CD4-positive, CD25-positive, alpha-beta regulatory T cell (primary cell): Measurements from ENCODE around the gene LIPK. TPM values are rescaled to one million over a fixed set of nuclear protein-coding genes. Genes with fewer than 3 reads are reported as not detected.
"Not testable (repeated sequence)": the region's sequence is repeated elsewhere in the genome, so short reads cannot be mapped to it uniquely, and the experiment has no call there.

Experiments
- ATAC-seq, 2 donors: fragments of 150-1000 bp; cut with Tn5 transposase; one replicate each; pipeline ENCODE4 v1.10.0; 2021; ENCODE audit warnings: low read depth in 2 of 2, moderate number of reproducible peaks in 2 of 2, moderate library complexity in 1 of 2
- DNase-seq, 3 donors: peaks; one replicate each; pipeline versions ENCODE4 v3.0.0 to v3.0.0-alpha.2; 2012 to 2022; ENCODE audit warnings: mixed read lengths in 1 of 3
- H3K27ac ChIP-seq: one replicate; pipeline ENCODE4 v1.7.0; 2013; ENCODE audit warnings: mild to moderate bottlenecking, low read length; ENCODE audit not compliant: insufficient read depth, poor library complexity, severe bottlenecking
- H3K27me3 ChIP-seq: one replicate; pipeline ENCODE4 v1.7.0; 2013; ENCODE audit warnings: low read length; ENCODE audit not compliant: control insufficient read depth, insufficient read depth
- H3K36me3 ChIP-seq: one replicate; pipeline ENCODE4 v1.7.0; 2013; ENCODE audit warnings: mild to moderate bottlenecking, low read length, moderate library complexity; ENCODE audit not compliant: control insufficient read depth, insufficient read depth
- H3K4me1 ChIP-seq: 2 replicates; pipeline ENCODE4 v1.7.0; 2013; ENCODE audit warnings: mild to moderate bottlenecking, low read length; ENCODE audit not compliant: insufficient read depth, control insufficient read depth, poor library complexity, severe bottlenecking
- H3K4me3 ChIP-seq: one replicate; pipeline ENCODE4 v1.7.0; 2013; ENCODE audit warnings: low read depth, mild to moderate bottlenecking, low read length, moderate library complexity
- H3K9me3 ChIP-seq, 2 experiments: 1 replicate in 1 of 2; 2 replicates in 1 of 2; pipeline ENCODE4 v1.7.0; 2013; ENCODE audit warnings: low read length in 2 of 2, mild to moderate bottlenecking in 1 of 2, moderate library complexity in 1 of 2; ENCODE audit not compliant: control insufficient read depth in 2 of 2
- H3K27ac Mint-ChIP-seq, 3 donors: one replicate each; pipeline ENCODE4 v1.8.0; 2020 to 2022; ENCODE audit warnings: mild to moderate bottlenecking in 3 of 3, mixed read lengths in 3 of 3, moderate library complexity in 2 of 3
- H3K27me3 Mint-ChIP-seq: one replicate; pipeline ENCODE4 v1.8.0; 2022; ENCODE audit warnings: mild to moderate bottlenecking, mixed read lengths
- H3K36me3 Mint-ChIP-seq: one replicate; pipeline ENCODE4 v1.8.0; 2020; ENCODE audit warnings: mixed read lengths
- H3K4me1 Mint-ChIP-seq, 4 donors: one replicate each; pipeline ENCODE4 v1.8.0; 2020 to 2022; ENCODE audit warnings: mixed read lengths in 4 of 4, mild to moderate bottlenecking in 1 of 4
- H3K4me3 Mint-ChIP-seq, 4 donors: one replicate each; pipeline ENCODE4 v1.8.0; 2020 to 2022; ENCODE audit warnings: mild to moderate bottlenecking in 4 of 4, mixed read lengths in 4 of 4, moderate library complexity in 3 of 4
- H3K9me3 Mint-ChIP-seq, 7 donors: one replicate each; pipeline ENCODE4 v1.8.0; 2020 to 2022; ENCODE audit warnings: mixed read lengths in 7 of 7, mild to moderate bottlenecking in 3 of 7, moderate library complexity in 2 of 7
- polyA plus RNA-seq, 4 donors: library from polyadenylated mRNA; unstranded; fragments of 300-500 nt; fragmentation: Illumina TruSeq; gene quantifications; one replicate each; pipeline ENCODE4 v1.2.3, GENCODE V29; 2021
- total RNA-seq: library from RNA; stranded (reverse); gene quantifications from one replicate; pipeline ENCODE4 v1.2.3, GENCODE V29; 2022

LIPK gene
- not detected for total RNA-seq
- polyA plus RNA-seq: not detected

- no peak for ATAC-seq
These were observed at the start of gene LIPK for GRCh38 chr10:88705958-88706357. LIPK (plus strand) TSS chr10:88706249; CDS start chr10:88724544, 18,295 bp downstream.

GRCh38 chr10:88657901-88658300 lies 48.1 kb upstream of the LIPK start:
- no peak overlapping the region for H3K27ac Mint-ChIP-seq
- Histone ChIP-seq H3K27ac (no peak overlapping the region), H3K4me3 (no peak overlapping the region), H3K27me3 (peaks cover 2% of the 10 kb centered on the region), H3K9me3 (no peaks in the 10 kb centered on the region), H3K36me3 (no peaks in the 10 kb centered on the region), H3K4me1 (no peaks in the 10 kb centered on the region)
- DNase-seq (no peak), ATAC-seq (no peak)
- no peaks in the 10 kb centered on the region for H3K36me3 Mint-ChIP-seq
- no peaks in the 10 kb centered on the region for H3K4me1 Mint-ChIP-seq
- peaks cover 16% of the 10 kb centered on the region for H3K27me3 Mint-ChIP-seq
- H3K4me3 Mint-ChIP-seq: no peak overlapping the region
- peaks cover 0 to 2% (median 0%) of the 10 kb centered on the region in 7 donors for H3K9me3 Mint-ChIP-seq

More at GRCh38 chr10:88705958-88706357, at the start of gene LIPK:
- H3K9me3 Mint-ChIP-seq: no peaks in the 10 kb centered on the region
- no peak within 1 kb of the TSS for H3K27ac Mint-ChIP-seq
- Histone ChIP-seq H3K36me3 (no peaks in the 10 kb centered on the region), H3K9me3 (no peaks in the 10 kb centered on the region), H3K27ac (no peak within 1 kb of the TSS), H3K4me1 (no peaks in the 10 kb centered on the region), H3K27me3 (peaks cover 4% of the 10 kb centered on the region), H3K4me3 (no peak within 1 kb of the TSS)
- H3K4me3 Mint-ChIP-seq: no peak within 1 kb of the TSS
- H3K36me3 Mint-ChIP-seq: no peaks in the 10 kb centered on the region
- DNase-seq: no peak
- H3K27me3 Mint-ChIP-seq: peaks cover 21% of the 10 kb centered on the region
- H3K4me1 Mint-ChIP-seq: no peaks in the 10 kb centered on the region

DNA sequence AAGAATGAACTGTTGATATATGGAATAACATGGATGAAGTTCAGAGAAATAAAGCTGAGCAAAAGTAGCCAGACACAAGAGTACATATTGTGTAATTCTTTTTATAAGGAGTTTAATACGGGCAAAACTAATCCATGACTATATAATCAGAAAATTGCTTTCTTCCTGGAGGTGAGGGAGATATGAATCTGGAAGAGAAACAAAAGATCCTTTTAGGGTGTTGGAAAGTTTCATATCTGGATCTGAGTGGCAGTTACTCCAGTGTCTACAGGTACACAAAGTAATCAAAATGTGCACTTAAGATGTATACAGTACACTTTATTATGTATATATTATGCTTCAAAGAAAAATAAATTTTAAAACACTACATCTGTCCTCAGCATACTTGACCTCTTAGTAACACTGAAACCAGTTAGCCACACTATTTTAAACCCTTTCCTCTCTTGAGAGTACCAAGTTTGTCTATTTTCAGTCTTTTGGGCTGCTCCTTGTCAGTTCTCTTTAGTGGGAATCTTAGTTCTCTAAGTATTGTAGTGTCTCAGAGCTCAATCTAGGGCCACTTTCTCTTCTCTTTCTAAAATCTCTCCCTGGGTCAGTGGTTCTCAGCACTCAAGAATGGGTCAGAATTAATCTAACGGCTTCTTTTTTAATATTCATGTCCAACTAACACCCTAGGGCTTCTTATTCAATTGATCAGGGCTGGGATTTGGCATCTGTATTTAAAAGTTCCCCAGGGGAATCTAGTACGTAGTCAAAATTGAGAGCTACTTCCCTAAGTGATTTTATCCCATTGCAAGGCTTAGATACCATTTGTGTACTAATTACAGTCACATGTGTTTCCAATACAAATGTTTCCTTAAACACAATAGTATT lies 46.1 kb upstream of the LIPK start:
- Histone ChIP-seq H3K27me3 (peaks cover 2% of the 10 kb centered on the region), H3K36me3 (no peaks in the 10 kb centered on the region), H3K9me3 (no peaks in the 10 kb centered on the region), H3K4me1 (no peaks in the 10 kb centered on the region), H3K4me3 (no peak overlapping the region), H3K27ac (no peak overlapping the region)
- ATAC-seq: no peak
- H3K36me3 Mint-ChIP-seq: no peaks in the 10 kb centered on the region
- DNase-seq: no peak
- no peak overlapping the region for H3K27ac Mint-ChIP-seq
- H3K4me3 Mint-ChIP-seq: no peak overlapping the region
- peaks cover 19% of the 10 kb centered on the region for H3K27me3 Mint-ChIP-seq
- peaks cover 0 to 5% (median 0%) of the 10 kb centered on the region in 7 donors for H3K9me3 Mint-ChIP-seq
- H3K4me1 Mint-ChIP-seq: no peaks in the 10 kb centered on the region

DNA sequence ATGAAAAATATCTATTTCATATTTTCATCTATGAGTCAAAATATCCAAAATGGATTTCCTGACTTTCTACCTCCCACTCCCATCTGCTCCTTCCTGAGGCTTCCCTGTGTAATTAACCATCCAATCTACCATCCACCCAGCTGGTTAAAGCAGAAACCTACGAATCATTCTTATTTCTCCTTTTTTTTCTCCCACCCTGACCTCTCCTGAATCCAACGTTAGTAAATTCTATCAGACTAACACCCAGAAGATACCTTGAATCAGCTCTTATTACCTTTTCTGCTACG lies 45.5 kb upstream of the LIPK start:
- H3K4me3 Mint-ChIP-seq: no peak overlapping the region
- DNase-seq: no peak
- no peak for ATAC-seq
- H3K9me3 Mint-ChIP-seq: peaks cover 0 to 5% (median 0%) of the 10 kb centered on the region in 7 donors
- H3K27ac Mint-ChIP-seq: no peak overlapping the region
- no peaks in the 10 kb centered on the region for H3K9me3 ChIP-seq
- H3K27me3 Mint-ChIP-seq: peaks cover 16% of the 10 kb centered on the region
- H3K27me3 ChIP-seq: peaks cover 2% of the 10 kb centered on the region
- H3K36me3 Mint-ChIP-seq: no peaks in the 10 kb centered on the region
- no peak overlapping the region for H3K27ac ChIP-seq
- no peaks in the 10 kb centered on the region for H3K4me1 Mint-ChIP-seq
- H3K36me3 ChIP-seq: no peaks in the 10 kb centered on the region
- H3K4me1 ChIP-seq: no peaks in the 10 kb centered on the region
- no peak overlapping the region for H3K4me3 ChIP-seq

DNA sequence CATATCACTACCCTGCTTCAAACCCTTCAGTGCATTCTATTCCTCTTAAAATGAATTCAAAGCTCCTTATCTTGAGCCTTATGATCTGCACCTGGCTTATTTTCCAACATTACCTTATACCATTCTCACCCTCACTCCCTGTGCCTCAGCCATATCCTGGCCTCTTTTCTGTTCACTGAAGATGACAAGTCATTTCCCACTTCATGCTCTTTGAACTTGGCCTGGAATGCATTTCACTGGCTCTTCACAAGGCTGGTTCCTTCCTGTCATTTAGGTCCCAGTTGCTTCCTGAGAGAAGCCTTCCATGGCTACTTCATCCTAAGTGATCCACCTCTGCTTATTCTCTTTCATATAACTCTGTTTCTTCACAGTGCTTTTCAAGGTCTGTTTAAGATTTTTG lies 45.0 kb upstream of the LIPK start:
- no peak overlapping the region for H3K4me3 ChIP-seq
- H3K4me3 Mint-ChIP-seq: no peak overlapping the region
- H3K36me3 Mint-ChIP-seq: no peaks in the 10 kb centered on the region
- no peaks in the 10 kb centered on the region for H3K4me1 Mint-ChIP-seq
- peaks cover 0 to 5% (median 0%) of the 10 kb centered on the region in 7 donors for H3K9me3 Mint-ChIP-seq
- peaks cover 13% of the 10 kb centered on the region for H3K27me3 Mint-ChIP-seq
- H3K9me3 ChIP-seq: no peaks in the 10 kb centered on the region
- H3K27ac Mint-ChIP-seq: no peak overlapping the region
- H3K36me3 ChIP-seq: no peaks in the 10 kb centered on the region
- H3K4me1 ChIP-seq: no peaks in the 10 kb centered on the region
- H3K27ac ChIP-seq: no peak overlapping the region
- no peak for ATAC-seq
- DNase-seq: no peak
- H3K27me3 ChIP-seq: peaks cover 2% of the 10 kb centered on the region

DNA sequence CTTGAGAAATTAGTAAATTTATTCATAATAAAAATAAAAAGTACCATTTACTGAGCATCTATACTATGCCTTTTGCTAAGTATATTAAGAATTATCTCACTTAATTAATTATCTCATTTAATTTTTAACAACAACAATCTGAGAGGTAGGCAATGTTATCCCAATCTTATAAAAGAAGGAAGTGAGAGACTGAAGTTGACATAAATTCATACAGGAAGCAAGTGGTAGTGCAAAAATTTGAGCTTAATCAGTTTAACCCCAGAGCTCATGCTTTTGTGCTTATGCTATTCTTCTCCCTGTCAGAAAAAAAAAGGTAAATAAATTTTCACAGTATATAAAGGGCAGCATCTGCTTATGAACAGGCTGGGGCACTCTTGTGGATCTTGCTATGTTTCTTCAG lies 44.5 kb upstream of the LIPK start:
- Mint-ChIP-seq H3K4me1 (no peaks in the 10 kb centered on the region), H3K4me3 (no peak overlapping the region), H3K27ac (no peak overlapping the region), H3K36me3 (no peaks in the 10 kb centered on the region), H3K9me3 (peaks cover 0 to 5% (median 0%) of the 10 kb centered on the region in 7 donors), H3K27me3 (peaks cover 13% of the 10 kb centered on the region)
- peaks cover 2% of the 10 kb centered on the region for H3K27me3 ChIP-seq
- DNase-seq (no peak), ATAC-seq (no peak)
- no peaks in the 10 kb centered on the region for H3K9me3 ChIP-seq
- H3K36me3 ChIP-seq: no peaks in the 10 kb centered on the region
- H3K4me3 ChIP-seq: no peak overlapping the region
- H3K4me1 ChIP-seq: no peaks in the 10 kb centered on the region
- no peak overlapping the region for H3K27ac ChIP-seq

GRCh38 chr10:88663153-88663552 lies 42.9 kb upstream of the LIPK start:
- H3K36me3 ChIP-seq, H3K36me3 Mint-ChIP-seq, DNase-seq, H3K4me3 ChIP-seq, H3K27me3 ChIP-seq, H3K9me3 Mint-ChIP-seq, H3K27ac ChIP-seq, H3K4me1 Mint-ChIP-seq, H3K4me3 Mint-ChIP-seq, ATAC-seq, H3K4me1 ChIP-seq, H3K9me3 ChIP-seq, H3K27ac Mint-ChIP-seq: not testable (repeated sequence)
- H3K27me3 Mint-ChIP-seq: peaks cover 14% of the 10 kb centered on the region

- no peaks in the 10 kb centered on the region for H3K9me3 ChIP-seq
- no peaks in the 10 kb centered on the region for H3K36me3 Mint-ChIP-seq
- DNase-seq (no peak), ATAC-seq (no peak)
- peaks cover 14% of the 10 kb centered on the region for H3K27me3 Mint-ChIP-seq
- no peaks in the 10 kb centered on the region for H3K36me3 ChIP-seq
- no peaks in the 10 kb centered on the region for H3K4me1 ChIP-seq
- no peak within 1 kb of the TSS for H3K27ac ChIP-seq
- H3K4me3 ChIP-seq: no peak within 1 kb of the TSS
- peaks cover 6% of the 10 kb centered on the region for H3K27me3 ChIP-seq
- no peak within 1 kb of the TSS for H3K4me3 Mint-ChIP-seq
- H3K9me3 Mint-ChIP-seq: peaks cover 0 to 5% (median 0%) of the 10 kb centered on the region in 7 donors
- H3K4me1 Mint-ChIP-seq: no peaks in the 10 kb centered on the region
- no peak within 1 kb of the TSS for H3K27ac Mint-ChIP-seq
These were observed 41.9 kb upstream of the LIPK start, which contains the start of gene LIPF for GRCh38 chr10:88664142-88664541. LIPF (plus strand) TSS chr10:88664442; CDS start chr10:88667298, 2,856 bp downstream.
